HCT116 (cell line): Measurements from ENCODE around the gene OTULIN. TPM values are rescaled to one million over a fixed set of nuclear protein-coding genes. Genes with fewer than 3 reads are reported as not detected.

ENCODE experiments used
- ATAC-seq: fragments of 200-7000 bp; cut with Tn5 transposase; 2 replicates; pipeline ENCODE4 v1.9.1; 2020; ENCODE audit warnings: mild to moderate bottlenecking, moderate library complexity
- BruUV-seq: library from RNA; stranded (reverse); fragments of 400-500 nt; replicated peaks from 2 replicates; lab custom pipeline; 2021; lab: Mats Ljungman, UMichigan
- CTCF ChIA-PET: fragments of 300-600 bp; sonication (Branson Sonifier 250); formaldehyde crosslinking; loops from one replicate; lab custom pipeline; 2021; ENCODE audit warnings: antibody characterized with exemption; lab: Charles Lee
- POLR2A ChIA-PET: fragments of 300-600, 350-600 bp; sonication (Branson Sonifier 250); formaldehyde crosslinking; loops from one replicate; lab custom pipeline; 2021; ENCODE audit warnings: antibody characterized with exemption; lab: Charles Lee
- RAD21 ChIA-PET, 2 experiments: fragments of 300-600 bp; sonication (Branson Sonifier 250); formaldehyde crosslinking; loops; one replicate each; lab custom pipeline; 2023; ENCODE audit warnings: low total read pairs in 2 of 2; ENCODE audit not compliant: uncharacterized antibody in 2 of 2, unreplicated experiment in 2 of 2, low non-redundant PET in 1 of 2; lab: Charles Lee
- DNase-seq: peaks from one replicate; pipeline ENCODE4 v3.0.0-alpha.2; 2010; ENCODE audit warnings: low read depth, low spot score
- H2AFZ ChIP-seq: fragments of 200-600 bp; shearing (Covaris generic), sonication (generic); 2 replicates; pipeline ENCODE4 v1.6.1; 2017; ENCODE audit warnings: low read depth, mixed run types, mixed read lengths, antibody characterized with exemption, low read length; ENCODE audit not compliant: poor library complexity, severe bottlenecking
- H3K27ac ChIP-seq: 2 replicates; pipeline ENCODE4 v1.5.1; 2012; ENCODE audit warnings: low read depth, low read length
- H3K27me3 ChIP-seq: fragments of 200-600 bp; sonication (generic); 2 replicates; pipeline ENCODE4 v1.6.1; 2016; ENCODE audit warnings: mixed run types, low read length, mixed read lengths; ENCODE audit not compliant: insufficient read depth
- H3K36me3 ChIP-seq, 2 experiments: fragments of 200-500 bp in 1 of 2; fragments of 200-600 bp in 1 of 2; sonication (Bioruptor generic) in 1 of 2; sonication (generic) in 1 of 2; 2 replicates each; pipeline versions ENCODE4 v1.5.1 to v1.6.1; 2014 to 2016; ENCODE audit warnings: low read length in 2 of 2, inconsistent platforms in 1 of 2, mixed read lengths in 1 of 2, mixed run types in 1 of 2; ENCODE audit not compliant: insufficient read depth in 2 of 2, control insufficient read depth in 1 of 2
- H3K4me1 ChIP-seq, 2 experiments: fragments of 200-600 bp in 1 of 2; sonication (generic) in 1 of 2; 2 replicates each; pipeline versions ENCODE4 v1.5.1 to v1.6.1; 2012 to 2017; ENCODE audit warnings: low read length in 2 of 2, inconsistent platforms in 1 of 2, mild to moderate bottlenecking in 1 of 2, mixed read lengths in 1 of 2, mixed run types in 1 of 2, moderate library complexity in 1 of 2; ENCODE audit not compliant: insufficient read depth in 2 of 2, control insufficient read depth in 1 of 2
- H3K4me2 ChIP-seq: fragments of 200-600 bp; sonication (generic); 2 replicates; pipeline ENCODE4 v1.6.1; 2017; ENCODE audit warnings: mixed run types, low read length, mixed read lengths
- H3K4me3 ChIP-seq, 2 experiments: fragments of 200-600 bp in 1 of 2; sonication (generic) in 1 of 2; replicated peaks in 1 of 2; 2 replicates each; pipeline ENCODE4 v1.5.1; 2011 to 2016; ENCODE audit warnings: low read length in 2 of 2, control low read depth in 1 of 2, low read depth in 1 of 2, mild to moderate bottlenecking in 1 of 2, mixed read lengths in 1 of 2, mixed run types in 1 of 2
- H3K79me2 ChIP-seq: fragments of 200-600 bp; sonication (generic); 2 replicates; pipeline ENCODE4 v1.6.1; 2017; ENCODE audit warnings: mild to moderate bottlenecking, mixed run types, low read length, moderate library complexity, mixed read lengths; ENCODE audit not compliant: insufficient read depth
- H3K9ac ChIP-seq: fragments of 200-600 bp; sonication (generic); 2 replicates; pipeline ENCODE4 v1.6.1; 2016; ENCODE audit warnings: low read length, mixed read lengths
- H3K9me2 ChIP-seq: fragments of 200-600 bp; sonication (generic), shearing (Covaris generic); 2 replicates; pipeline ENCODE4 v1.6.1; 2017; ENCODE audit warnings: mixed run types, mild to moderate bottlenecking, moderate library complexity; ENCODE audit not compliant: insufficient read depth
- H3K9me3 ChIP-seq, 2 experiments: fragments of 200-500 bp in 1 of 2; fragments of 200-600 bp in 1 of 2; sonication (Bioruptor generic) in 1 of 2; sonication (generic) in 1 of 2; 2 replicates each; pipeline ENCODE4 v1.6.1; 2014 to 2017; ENCODE audit warnings: low read length in 2 of 2, mixed read lengths in 2 of 2, inconsistent platforms in 1 of 2, low read depth in 1 of 2, mild to moderate bottlenecking in 1 of 2, mixed run types in 1 of 2, moderate library complexity in 1 of 2; ENCODE audit not compliant: control insufficient read depth in 1 of 2, insufficient read depth in 1 of 2
- H4K20me1 ChIP-seq: fragments of 200-600 bp; sonication (generic), shearing (Covaris generic); 2 replicates; pipeline ENCODE4 v1.6.1; 2017; ENCODE audit warnings: mixed run types, mild to moderate bottlenecking, moderate library complexity; ENCODE audit not compliant: insufficient read depth
- ATF3 ChIP-seq: IDR thresholded peaks from 2 replicates; pipeline ENCODE4 v1.6.1; 2012
- CTCF ChIP-seq, 3 experiments: fragments of 200-600 bp in 1 of 3; sonication (generic) in 1 of 3; IDR thresholded peaks in 2 of 3; conservative IDR thresholded peaks in 1 of 3; 2 replicates each; pipeline ENCODE4 v1.5.1; 2012 to 2017; ENCODE audit warnings: low read depth in 2 of 3, low read length in 2 of 3, antibody characterized with exemption in 1 of 3, borderline replicate concordance in 1 of 3, control low read depth in 1 of 3, mild to moderate bottlenecking in 1 of 3, mixed read lengths in 1 of 3, mixed run types in 1 of 3, moderate library complexity in 1 of 3; ENCODE audit not compliant: insufficient read depth in 1 of 3
- EGR1 ChIP-seq: IDR thresholded peaks from 2 replicates; pipeline ENCODE4 v1.6.1; 2012; ENCODE audit warnings: low read depth
- FOSL1 ChIP-seq: IDR thresholded peaks from 2 replicates; pipeline ENCODE4 v1.6.1; 2012; ENCODE audit warnings: low read depth
- MAX ChIP-seq: IDR thresholded peaks from 2 replicates; pipeline ENCODE4 v1.6.1; 2012
- POLR2A ChIP-seq: IDR thresholded peaks from 2 replicates; pipeline ENCODE4 v1.7.0; 2011; ENCODE audit warnings: borderline replicate concordance; ENCODE audit not compliant: insufficient read depth, insufficient read length; ENCODE audit errors: extremely low read depth
- RAD21 ChIP-seq: IDR thresholded peaks from 2 replicates; pipeline ENCODE4 v1.6.1; 2012; ENCODE audit warnings: low read depth, mild to moderate bottlenecking
- TCF7L2 ChIP-seq: IDR thresholded peaks from 2 replicates; pipeline ENCODE4 v1.7.0; 2011; ENCODE audit warnings: borderline replicate concordance, inconsistent platforms; ENCODE audit not compliant: insufficient read depth, insufficient read length; ENCODE audit errors: extremely low read depth
- YY1 ChIP-seq: IDR thresholded peaks from 2 replicates; pipeline ENCODE4 v1.6.1; 2011; ENCODE audit warnings: low read length, low read depth, moderate library complexity, mild to moderate bottlenecking; ENCODE audit not compliant: insufficient replicate concordance; ENCODE audit errors: extremely low read depth
- ZBTB33 ChIP-seq: IDR thresholded peaks from 2 replicates; pipeline ENCODE4 v1.6.1; 2011; ENCODE audit warnings: mild to moderate bottlenecking, low read length, moderate library complexity; ENCODE audit not compliant: insufficient replicate concordance; ENCODE audit errors: extremely low read depth
- ZFX ChIP-seq: fragments of 450-650 bp; IDR thresholded peaks from 2 replicates; pipeline ENCODE4 v1.6.1; 2017
- ZNF274 ChIP-seq: fragments of 200-500 bp; sonication (Bioruptor generic); IDR thresholded peaks from 2 replicates; pipeline ENCODE4 v1.6.1; 2014; ENCODE audit warnings: mild to moderate bottlenecking, low read depth, low read length, inconsistent platforms
- intact Hi-C: fragments of 100-400 bp; cut with micrococcal nuclease; formaldehyde crosslinking; loops from 2 replicates; pipeline ENCODE4 v1.10.0; 2022
- total RNA-seq: library from RNA; stranded (reverse); gene quantifications from one replicate; pipeline ENCODE4 v1.2.1, GENCODE V29; 2021; ENCODE audit not compliant: unreplicated experiment

The OTULIN gene
- total RNA-seq, 1 experiment from 2014 or later, result 25.7 TPM

GRCh38 chr5:14733661-14734060, 69.1 kb downstream of the OTULIN start:
- DNase-seq, result no peak
- no peaks in the 10 kb centered on the region for H3K36me3 ChIP-seq
- H3K9ac ChIP-seq, result no peak overlapping the region
- RAD21 ChIA-PET, result no interaction called here
- TF ChIP-seq CTCF (IDR thresholded peaks at IDR 0.05 in 2 of 3, conservative IDR thresholded peaks at IDR 0.05 in 1 of 3; ENCODE audit: borderline replicate concordance in 1 of 3, insufficient read depth in 1 of 3, low read depth in 2 of 3, low read length in 2 of 3), result no peak
- POLR2A ChIA-PET, result no interaction called here
- no peak overlapping the region for H2AFZ ChIP-seq
- ATAC-seq, result no peak
- H3K9me2 ChIP-seq, result no peaks in the 10 kb centered on the region
- no peaks in the 10 kb centered on the region for H3K9me3 ChIP-seq
- H3K4me2 ChIP-seq, result no peak overlapping the region
- BruUV-seq, result no TSS peak
- H3K79me2 ChIP-seq, result no peaks in the 10 kb centered on the region
- no peaks in the 10 kb centered on the region for H3K27me3 ChIP-seq
- intact Hi-C loops, result no loop called here
- no peaks in the 10 kb centered on the region for H3K4me1 ChIP-seq
- no peak overlapping the region for H3K27ac ChIP-seq
- no peak overlapping the region for H3K4me3 ChIP-seq
- CTCF ChIA-PET, result no interaction called here
- H4K20me1 ChIP-seq, result no peaks in the 10 kb centered on the region

GRCh38 chr5:14734396-14734795, 69.9 kb downstream of the OTULIN start:
- H3K27me3 ChIP-seq, result no peaks in the 10 kb centered on the region
- H2AFZ ChIP-seq, result no peak overlapping the region
- ChIA-PET CTCF (no interaction called here), RAD21 (no interaction called here), POLR2A (no interaction called here)
- no peak overlapping the region for H3K9ac ChIP-seq
- no peaks in the 10 kb centered on the region for H4K20me1 ChIP-seq
- ATAC-seq (no peak), DNase-seq (no peak)
- no peaks in the 10 kb centered on the region for H3K79me2 ChIP-seq
- H3K4me3 ChIP-seq, result no peak overlapping the region
- no peaks in the 10 kb centered on the region for H3K36me3 ChIP-seq
- H3K9me2 ChIP-seq, result no peaks in the 10 kb centered on the region
- no TSS peak for BruUV-seq
- no peaks in the 10 kb centered on the region for H3K4me1 ChIP-seq
- intact Hi-C loops, result no loop called here
- no peaks in the 10 kb centered on the region for H3K9me3 ChIP-seq
- TF ChIP-seq ZFX (no peak), MAX (no peak), FOSL1 (no peak), YY1 (no peak), POLR2A (no peak), RAD21 (no peak), ZNF274 (no peak), EGR1 (no peak), TCF7L2 (no peak), ZBTB33 (no peak), ATF3 (no peak)
- H3K4me2 ChIP-seq, result no peak overlapping the region
- H3K27ac ChIP-seq, result no peak overlapping the region
